HG03159 (cell line): Measurements from ENCODE around the gene INTS1.

Experiments
- ATAC-seq: cut with Tn5 transposase; IDR thresholded peaks from one replicate; pipeline ENCODE4 v1.9.1; 2021; ENCODE audit warnings: mild to moderate bottlenecking, moderate library complexity; ENCODE audit not compliant: unreplicated experiment

The INTS1 gene

GRCh38 chr7:1508277-1508758, 4.1 kb upstream of the INTS1 start:
- ATAC-seq, result no peak

DNA sequence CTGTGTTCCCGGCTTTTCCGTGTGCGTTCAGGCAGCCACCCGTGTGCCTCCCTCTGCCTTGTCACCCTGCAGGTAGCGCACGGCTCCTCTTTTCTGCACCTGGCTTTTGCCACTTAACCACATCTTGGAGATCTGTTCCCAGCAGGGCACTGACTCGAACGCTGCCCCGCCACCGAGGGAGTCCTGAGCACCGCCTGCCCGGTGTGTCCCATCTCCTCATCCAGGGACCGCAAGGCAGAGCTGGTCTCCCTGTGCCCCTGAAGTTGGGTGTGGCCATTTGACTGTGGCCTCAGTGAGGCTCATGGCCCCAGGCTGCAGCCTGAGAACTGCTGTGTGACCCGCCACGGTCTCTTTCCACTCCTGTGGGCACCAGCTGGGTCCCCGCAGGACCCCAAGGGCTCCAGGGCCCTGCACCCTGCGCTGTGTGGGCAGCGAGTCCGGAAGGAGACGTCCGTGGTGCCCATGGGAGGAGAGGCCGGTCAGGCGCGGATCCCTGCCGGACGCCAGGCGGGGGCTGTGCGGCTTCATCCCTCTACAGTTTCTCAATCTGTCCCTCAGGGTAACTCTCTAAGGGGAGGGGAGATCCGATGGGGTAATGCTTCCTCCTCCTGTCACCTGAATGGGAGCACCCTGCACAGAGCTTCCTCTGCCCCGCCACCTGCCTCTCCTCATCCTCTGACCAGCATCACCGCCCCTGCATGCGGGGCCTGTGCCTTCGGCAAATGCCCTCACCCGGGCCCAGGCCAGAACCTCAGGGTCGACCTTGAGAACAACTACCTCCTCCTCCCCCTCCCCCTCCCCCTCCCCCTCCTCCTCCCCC, 1.8 kb upstream of the INTS1 start:
- no peak for ATAC-seq

GRCh38 chr7:1503390-1503789, 799 bp downstream of the INTS1 start:
- ATAC-seq, result no peak

GRCh38 chr7:1502845-1503244, 1.3 kb downstream of the INTS1 start:
- ATAC-seq, result no peak

GRCh38 chr7:1501487-1502270, 2.5 kb downstream of the INTS1 start:
- ATAC-seq, result no peak

DNA sequence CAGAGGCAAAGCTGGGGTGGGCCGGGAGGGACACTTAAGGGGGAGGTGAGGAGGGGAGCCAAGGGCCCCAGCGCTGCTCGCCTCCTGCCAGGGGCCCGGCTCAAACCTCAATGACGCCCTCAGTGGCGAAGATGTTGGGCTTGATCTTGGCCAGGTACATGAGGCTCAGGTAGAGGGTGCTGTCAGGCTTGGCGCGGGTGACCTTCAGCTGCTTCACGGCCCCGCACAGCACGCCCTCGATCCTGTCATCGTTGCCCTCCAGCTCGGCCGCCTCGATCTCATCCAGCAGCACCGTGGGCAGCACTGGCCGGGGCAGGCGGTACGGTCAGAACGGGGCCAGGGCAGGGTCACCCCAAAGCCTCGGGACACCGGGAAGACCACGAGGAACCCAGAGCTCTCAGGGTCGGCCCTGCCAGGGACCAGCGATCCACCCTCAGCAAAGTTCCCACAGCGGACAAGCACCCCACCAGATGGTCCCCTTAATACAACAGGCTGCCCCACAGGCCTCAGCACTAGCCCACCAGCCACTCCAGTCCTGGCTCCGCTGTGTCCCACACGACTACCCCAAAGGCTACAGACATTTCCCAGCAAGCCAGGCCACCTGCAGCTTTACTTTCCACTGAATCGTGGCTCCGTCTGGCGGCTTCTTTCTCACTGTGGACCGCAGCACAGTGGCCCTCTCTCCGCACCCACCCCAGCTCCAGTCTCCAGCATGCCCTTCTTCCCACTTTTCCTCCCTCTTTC, 4.0 kb downstream of the INTS1 start:
- ATAC-seq, result no peak

- ATAC-seq, result no peak
Measured at GRCh38 chr7:1499367-1500029, 4.7 kb downstream of the INTS1 start.

DNA sequence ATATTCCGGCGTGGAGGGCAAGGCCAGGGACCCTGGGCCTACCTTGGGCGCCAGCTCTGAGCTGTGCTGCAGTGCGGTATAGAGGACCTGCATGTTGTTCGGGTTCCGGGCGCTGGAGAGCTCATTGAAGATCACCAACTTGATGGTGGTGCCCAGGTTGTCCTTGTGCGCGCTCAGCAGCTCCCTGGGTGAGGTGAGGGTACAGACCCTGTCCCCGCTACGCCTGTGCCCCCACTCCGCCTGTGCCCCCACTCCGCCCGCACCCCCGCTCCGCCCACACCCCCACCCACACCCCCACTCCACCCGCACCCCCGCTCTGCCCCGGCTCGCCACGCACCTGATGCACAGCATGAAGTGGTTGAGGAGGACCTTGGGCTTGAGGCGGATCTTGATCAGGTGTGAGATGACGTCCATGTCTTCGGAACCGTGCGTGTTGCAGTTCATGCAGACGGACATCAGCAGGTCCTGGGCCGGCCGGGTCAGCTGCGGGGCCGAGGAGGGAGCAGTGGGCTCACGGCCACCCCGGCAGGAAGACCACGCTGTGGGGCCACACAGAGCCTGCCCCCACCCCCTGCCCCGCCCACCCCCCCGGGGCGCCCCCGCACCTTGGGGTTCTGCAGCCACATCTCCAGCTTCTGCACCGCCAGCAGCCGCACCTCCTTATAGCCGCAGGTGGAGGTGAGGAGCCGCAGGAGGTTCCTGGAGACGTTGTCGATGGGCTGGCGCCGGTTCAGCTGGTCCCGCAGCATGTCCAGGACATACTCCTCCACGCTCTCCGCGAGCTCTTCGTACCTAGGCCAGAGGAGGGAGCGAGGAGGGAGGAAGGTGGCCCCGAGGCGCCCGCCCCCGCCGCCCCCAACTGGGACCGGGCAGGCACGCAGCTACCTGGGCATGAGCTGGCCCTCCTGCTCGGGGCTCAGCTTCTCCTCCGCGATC, 5.6 kb downstream of the INTS1 start:
- ATAC-seq, result no peak

DNA sequence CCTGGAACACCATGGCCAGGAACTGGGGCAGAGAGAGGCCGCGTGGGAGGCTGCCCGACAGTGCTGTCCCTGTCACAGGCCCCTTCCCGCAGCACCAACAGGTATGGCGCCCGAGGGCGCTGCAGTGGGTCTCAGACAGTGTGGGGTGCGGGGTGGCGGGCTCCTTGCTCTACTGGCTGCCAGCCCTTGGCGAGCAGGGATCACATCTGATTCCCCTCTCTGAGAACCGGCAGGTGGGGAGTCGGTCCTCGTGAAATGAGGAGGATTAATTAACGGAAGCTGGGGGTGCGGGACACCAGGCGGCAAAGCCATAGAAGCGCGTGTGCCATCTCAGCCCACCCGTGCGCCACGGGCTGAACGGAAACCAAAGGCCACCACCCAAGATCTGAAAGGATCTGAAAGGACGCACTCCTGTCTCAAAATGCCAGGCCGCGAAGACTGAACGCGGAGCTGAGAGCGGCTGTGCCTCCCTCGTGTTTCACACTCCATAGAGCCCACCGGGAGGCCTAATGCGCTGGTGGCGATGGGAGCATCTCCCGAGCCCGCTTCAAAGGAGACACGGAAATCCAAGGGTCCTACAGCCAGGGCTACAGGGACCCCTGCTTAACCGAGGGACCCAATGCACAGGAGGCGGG, 6.8 kb downstream of the INTS1 start:
- no peak for ATAC-seq

DNA sequence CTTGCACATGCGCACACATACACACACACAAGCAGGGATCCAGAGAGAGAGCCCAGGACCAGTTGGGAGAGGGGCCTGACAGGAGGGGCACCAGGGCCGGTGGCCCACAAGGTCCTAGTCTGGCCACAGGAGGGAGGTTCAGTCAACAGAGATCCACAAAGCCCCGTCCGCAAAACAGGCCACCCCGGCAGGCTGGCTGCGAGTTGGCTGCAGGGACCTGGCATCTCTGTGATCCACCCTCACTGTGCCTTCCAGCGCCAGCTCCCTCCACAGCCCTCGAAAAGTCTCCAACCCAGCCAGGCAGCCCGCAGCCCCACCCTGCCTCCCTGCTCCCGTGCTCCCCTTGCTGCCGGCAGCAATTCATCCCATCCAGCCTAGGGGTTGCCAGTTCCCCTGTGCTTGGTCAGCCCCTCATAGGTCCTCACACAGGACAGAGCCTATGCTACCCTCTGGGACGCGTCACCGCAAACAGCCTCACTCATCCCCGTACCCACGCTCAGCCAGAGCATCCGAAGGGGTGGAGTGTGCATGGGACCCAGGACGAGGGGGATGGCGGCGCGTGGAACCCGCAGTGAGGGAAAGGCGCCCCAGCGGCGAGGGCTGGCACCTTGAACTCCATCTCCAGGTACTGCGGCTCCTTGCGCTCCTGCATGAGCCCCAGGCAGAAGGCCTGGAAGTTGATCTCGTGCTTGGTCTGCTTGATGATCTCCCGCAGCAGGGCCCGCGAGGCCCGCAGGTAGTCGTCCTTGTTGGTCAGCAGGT, 7.5 kb downstream of the INTS1 start:
- ATAC-seq, result no peak

DNA sequence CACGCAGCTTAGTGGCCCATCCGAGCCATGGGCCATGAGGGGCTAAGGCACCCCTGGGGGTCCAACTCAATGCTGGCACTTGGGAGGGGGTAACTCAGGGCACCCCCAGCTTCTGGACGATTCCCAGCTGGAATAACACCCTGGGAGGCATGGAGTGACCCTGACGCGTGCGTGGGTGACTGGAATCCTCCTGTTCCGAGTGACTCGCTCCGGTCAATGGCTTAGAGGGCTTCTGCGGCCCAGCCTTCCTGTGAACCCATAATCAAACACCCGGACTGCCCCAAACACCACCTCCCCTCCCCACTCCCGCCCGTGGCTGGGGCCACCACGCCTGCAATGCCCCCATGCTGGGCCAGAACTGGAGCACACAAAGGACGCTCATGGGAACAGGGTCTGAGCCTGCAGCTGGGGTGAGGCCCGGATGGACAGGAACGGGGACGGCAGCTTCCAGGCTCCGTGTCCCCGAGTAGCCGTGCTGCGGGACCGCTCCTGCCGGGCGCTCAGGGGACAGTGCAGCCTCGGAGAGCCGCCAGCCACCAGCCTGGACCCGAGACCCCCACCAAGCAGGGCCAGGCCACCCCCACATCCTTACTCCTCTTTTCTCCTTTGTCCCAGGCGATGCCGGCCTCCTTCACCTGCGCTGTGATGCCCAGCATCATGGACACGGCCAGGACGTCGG, 8.5 kb downstream of the INTS1 start:
- ATAC-seq, result no peak

DNA sequence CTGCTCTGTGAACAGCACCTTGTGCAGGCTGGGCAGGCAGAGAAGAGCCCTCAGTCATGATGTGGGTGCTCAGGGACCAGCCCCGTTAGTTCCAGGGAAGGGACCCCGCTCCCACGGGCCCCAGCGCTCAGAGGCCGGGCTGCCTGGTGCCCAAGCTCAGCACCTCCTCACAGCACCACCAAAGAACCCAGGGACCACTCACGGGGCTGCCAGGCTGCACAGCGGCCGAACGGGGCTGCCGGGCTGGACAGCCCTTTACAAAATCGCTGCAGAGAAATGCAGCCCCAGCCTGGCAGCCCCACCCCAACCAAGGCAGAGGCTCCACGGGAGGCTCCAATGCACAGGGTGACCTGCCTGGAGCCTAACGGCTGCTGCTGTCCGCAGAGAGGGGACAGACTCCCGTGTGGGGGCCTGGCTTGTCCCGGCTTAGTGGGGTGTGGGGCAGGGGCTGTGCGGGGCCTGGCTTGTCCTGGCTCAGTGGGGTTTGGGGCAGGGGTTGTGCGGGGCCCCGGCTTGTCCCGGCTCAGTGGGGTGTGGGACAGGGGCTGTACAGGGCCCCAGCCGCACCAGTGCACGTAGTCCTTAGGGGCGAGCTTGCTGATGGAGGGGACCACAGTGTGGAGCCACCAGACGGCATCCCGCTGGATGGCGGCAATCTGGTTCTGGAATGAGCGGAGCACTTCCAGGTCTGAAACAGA, 9.2 kb downstream of the INTS1 start:
- ATAC-seq, result no peak

DNA sequence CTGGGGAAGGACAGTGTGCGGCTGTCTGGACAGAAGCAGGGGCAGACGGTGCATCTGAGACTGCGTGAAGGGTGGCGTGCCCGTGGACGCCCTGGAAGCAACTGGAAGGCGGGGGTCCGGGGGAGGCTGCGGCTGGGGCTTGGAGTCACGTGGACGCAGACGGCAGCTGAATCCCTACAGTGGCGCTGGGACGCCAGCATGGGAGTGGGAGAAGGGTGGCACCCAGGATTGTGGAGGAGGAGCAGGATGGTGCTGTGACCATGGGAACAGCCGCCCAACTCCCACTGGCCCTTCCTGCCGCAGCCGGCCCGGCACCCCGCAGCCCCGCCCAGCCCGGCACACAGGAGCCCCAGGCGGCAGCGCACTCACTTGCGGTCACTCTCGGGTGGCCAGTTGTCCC, 9.7 kb downstream of the INTS1 start:
- no peak for ATAC-seq

GRCh38 chr7:1493571-1493970, 10.6 kb downstream of the INTS1 start:
- no peak for ATAC-seq

DNA sequence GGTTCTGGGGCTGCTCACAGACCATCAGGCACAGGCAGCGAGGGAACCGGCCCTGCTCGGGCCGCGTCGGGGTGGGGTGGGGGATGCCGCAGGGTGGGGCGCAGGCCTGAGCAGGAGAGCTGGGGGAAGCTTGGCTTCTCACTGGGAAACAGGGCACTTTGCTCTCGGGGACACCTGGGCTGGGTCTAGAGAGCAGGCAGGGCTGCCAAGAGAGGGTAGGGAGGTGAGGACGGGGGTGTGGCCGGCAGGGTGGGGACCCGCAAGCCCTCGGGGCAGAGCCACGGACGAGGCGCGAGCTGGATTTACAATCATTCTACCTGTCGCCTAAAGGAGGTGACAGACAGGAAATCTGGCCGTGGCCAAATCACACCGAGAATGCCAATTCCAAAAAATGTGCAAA, 11.1 kb downstream of the INTS1 start:
- no peak for ATAC-seq

DNA sequence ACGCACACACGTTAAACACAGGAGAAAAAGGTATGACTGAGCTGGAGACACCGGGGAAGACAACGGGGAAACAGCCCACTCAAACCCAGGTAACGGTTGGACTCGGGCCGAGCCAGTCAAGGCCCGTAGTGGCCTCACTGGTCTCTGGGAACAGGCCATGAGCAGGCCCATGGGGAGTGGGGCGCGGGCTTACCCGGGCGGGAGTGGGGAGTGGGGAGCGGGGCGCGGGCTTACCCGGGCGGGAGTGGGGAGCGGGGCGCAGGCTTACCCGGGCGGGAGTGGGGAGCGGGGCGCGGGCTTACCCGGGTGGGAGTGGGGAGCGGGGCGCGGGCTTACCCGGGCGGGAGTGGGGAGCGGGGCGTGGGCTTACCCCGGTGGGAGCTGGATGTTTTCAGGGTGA, 11.5 kb downstream of the INTS1 start:
- ATAC-seq, result no peak

DNA sequence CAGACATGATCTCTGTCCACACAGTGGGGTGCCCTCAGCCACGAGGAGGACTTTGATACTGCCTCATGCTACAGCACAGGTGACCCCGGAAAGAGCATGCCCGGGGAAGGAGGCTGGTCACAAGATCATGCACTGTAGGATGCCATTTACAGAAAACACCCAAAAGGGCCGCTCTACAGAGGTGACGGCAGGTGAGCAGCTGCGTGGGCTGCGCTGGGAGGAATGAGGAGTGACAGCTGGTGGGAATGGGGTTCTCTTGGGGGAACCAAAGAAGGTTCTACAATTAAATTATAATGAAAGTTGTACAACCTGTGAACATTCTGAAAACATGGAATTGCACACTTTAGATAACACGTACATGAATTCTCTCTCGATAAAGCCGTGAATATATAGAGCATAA, 12.0 kb downstream of the INTS1 start:
- no peak for ATAC-seq
